Measurements from ENCODE around the gene KRTAP10-11. TPM values are rescaled to one million over a fixed set of nuclear protein-coding genes. Genes with fewer than 3 reads are reported as not detected.
A peak's percentile ranks its signal among the peaks of the same experiment; 100 is the strongest.

Gene KRTAP10-11
- total RNA-seq, 1 donor from 2014 or later = not detected

- TF ChIP-seq, protein P1, sequence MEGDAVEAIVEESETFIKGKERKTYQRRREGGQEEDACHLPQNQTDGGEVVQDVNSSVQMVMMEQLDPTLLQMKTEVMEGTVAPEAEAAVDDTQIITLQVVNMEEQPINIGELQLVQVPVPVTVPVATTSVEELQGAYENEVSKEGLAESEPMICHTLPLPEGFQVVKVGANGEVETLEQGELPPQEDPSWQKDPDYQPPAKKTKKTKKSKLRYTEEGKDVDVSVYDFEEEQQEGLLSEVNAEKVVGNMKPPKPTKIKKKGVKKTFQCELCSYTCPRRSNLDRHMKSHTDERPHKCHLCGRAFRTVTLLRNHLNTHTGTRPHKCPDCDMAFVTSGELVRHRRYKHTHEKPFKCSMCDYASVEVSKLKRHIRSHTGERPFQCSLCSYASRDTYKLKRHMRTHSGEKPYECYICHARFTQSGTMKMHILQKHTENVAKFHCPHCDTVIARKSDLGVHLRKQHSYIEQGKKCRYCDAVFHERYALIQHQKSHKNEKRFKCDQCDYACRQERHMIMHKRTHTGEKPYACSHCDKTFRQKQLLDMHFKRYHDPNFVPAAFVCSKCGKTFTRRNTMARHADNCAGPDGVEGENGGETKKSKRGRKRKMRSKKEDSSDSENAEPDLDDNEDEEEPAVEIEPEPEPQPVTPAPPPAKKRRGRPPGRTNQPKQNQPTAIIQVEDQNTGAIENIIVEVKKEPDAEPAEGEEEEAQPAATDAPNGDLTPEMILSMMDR (IDR thresholded peaks at IDR 0.05) = no peak
- H3K9me3 ChIP-seq = peaks cover 9% of the 10 kb centered on the region
- ATAC-seq (peak; percentile 10), DNase-seq (no peak)
- no peaks in the 10 kb centered on the region for H3K36me3 ChIP-seq
- no peaks in the 10 kb centered on the region for H3K27me3 ChIP-seq
- intact Hi-C loops (cut with DNase I) = no loop called here
- no peaks in the 10 kb centered on the region for H3K4me1 ChIP-seq
- no peak overlapping the region for H3K27ac ChIP-seq
- no peak overlapping the region for H3K4me3 ChIP-seq
Measured at GRCh38 chr21:44648557-44649311, 2.5 kb downstream of the KRTAP10-11 start.

GRCh38 chr21:44649521-44650100 lies 3.4 kb downstream of the KRTAP10-11 start:
- Histone ChIP-seq H3K27ac (no peak overlapping the region), H3K27me3 (no peaks in the 10 kb centered on the region), H3K4me3 (no peak overlapping the region), H3K4me1 (no peaks in the 10 kb centered on the region), H3K9me3 (peaks cover 6% of the 10 kb centered on the region), H3K36me3 (no peaks in the 10 kb centered on the region)
- TF ChIP-seq, protein P1 (IDR thresholded peaks at IDR 0.05) = no peak
- intact Hi-C loops (cut with DNase I) = no loop called here
- no peak for ATAC-seq
- DNase-seq = no peak

DNA sequence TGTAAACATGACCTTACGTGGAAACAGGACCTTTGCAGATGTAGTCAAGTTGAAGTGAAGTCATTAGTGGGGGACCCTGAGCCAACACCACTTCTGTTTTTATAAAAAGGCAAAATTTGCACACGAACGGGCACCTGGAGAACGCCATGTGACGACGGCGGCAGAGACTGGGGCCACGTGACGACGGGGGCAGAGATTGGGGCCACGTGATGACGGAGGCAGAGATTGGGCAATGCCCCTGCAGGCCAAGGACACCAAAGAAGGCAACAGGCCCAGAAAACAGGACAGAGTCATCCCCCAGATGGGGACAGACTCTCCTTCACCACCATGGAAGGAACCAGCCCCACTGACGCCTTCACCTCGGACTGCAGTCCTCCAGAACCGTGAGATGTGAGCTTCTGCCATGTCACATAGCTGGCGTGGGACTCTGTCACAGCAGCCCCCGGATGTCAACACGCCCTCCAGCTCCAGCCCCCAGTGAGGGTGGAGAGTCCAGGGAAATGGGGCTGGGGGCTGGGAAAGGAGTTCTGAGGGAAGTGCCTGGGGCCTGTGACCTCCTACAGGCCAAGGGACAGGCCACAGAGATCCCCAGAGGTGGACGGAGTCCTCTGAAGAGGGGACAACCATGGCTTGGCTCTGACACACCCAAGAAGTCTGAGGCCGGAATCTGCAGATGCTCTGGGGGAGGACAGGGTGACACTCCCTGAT lies 4.2 kb downstream of the KRTAP10-11 start:
- Histone ChIP-seq H3K9me3 (no peaks in the 10 kb centered on the region), H3K36me3 (no peaks in the 10 kb centered on the region), H3K4me3 (no peak overlapping the region), H3K4me1 (no peaks in the 10 kb centered on the region), H3K27me3 (no peaks in the 10 kb centered on the region), H3K27ac (no peak overlapping the region)
- no peak for DNase-seq
- intact Hi-C loops (cut with DNase I) = no loop called here
- TF ChIP-seq, protein P1 (IDR thresholded peaks at IDR 0.05) = no peak
- ATAC-seq = no peak

DNA sequence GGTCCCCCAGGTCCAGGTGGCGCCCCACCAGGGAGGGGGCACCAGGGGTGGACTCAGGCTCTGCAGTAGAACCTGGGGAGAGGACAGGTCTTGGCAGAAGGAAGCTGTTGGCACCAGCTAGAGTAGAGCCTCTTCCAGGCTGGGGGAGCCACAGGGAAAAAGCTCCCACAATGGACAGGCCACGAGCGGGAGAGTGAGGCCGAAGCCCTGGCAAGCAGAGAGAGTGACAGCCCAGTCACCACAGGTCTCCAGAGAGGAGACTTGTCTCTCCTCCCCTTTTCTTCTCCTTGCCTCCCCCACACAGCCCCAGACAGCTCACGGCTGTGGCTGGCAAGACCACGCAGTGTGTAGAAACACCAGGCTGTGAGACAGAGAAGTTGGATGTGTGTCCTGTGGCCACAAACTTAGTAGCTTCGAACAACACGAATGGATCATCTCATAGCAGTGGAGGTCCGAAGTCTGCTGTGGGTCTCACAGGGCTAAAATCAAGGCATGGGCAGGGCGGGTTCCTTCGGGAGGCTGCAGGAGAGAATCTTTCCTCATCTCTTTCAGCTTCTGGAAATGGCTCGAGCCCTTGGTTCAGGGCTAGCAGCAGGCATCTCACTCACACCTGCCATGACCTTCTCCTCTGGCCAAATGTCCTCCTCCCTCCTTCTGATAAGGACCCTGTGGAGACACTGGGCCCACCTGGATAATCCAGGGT lies 4.9 kb downstream of the KRTAP10-11 start:
- ATAC-seq = no peak
- no peaks in the 10 kb centered on the region for H3K27me3 ChIP-seq

GRCh38 chr21:44653123-44653522 lies 6.9 kb downstream of the KRTAP10-11 start:
- TF ChIP-seq, protein P1 (IDR thresholded peaks at IDR 0.05) = no peak
- Histone ChIP-seq H3K36me3 (no peaks in the 10 kb centered on the region), H3K4me3 (no peak overlapping the region), H3K27me3 (no peaks in the 10 kb centered on the region), H3K27ac (no peak overlapping the region), H3K9me3 (peaks cover 5% of the 10 kb centered on the region), H3K4me1 (no peaks in the 10 kb centered on the region)
- ATAC-seq (no peak), DNase-seq (no peak)
- intact Hi-C loops (cut with DNase I) = no loop called here

More for the DNA sequence above, 4.9 kb downstream of the KRTAP10-11 start:
- no peak for DNase-seq
- intact Hi-C loops (cut with DNase I) = no loop called here
- H3K36me3 ChIP-seq = no peaks in the 10 kb centered on the region
- no peaks in the 10 kb centered on the region for H3K4me1 ChIP-seq
- TF ChIP-seq, protein P1 (IDR thresholded peaks at IDR 0.05) = no peak
- no peak overlapping the region for H3K4me3 ChIP-seq
- no peak overlapping the region for H3K27ac ChIP-seq
- peaks cover 2% of the 10 kb centered on the region for H3K9me3 ChIP-seq

All from upper lobe of right lung (tissue), 1 donor.